OCI-LY7 (cell line): Measurements from ENCODE around the gene APBA1. TPM values are rescaled to one million over a fixed set of nuclear protein-coding genes. Genes with fewer than 3 reads are reported as not detected.

Source experiments
- BruUV-seq: library from RNA; stranded (reverse); fragments of 400-500 nt; replicated peaks from 2 replicates; lab custom pipeline; 2021; lab: Mats Ljungman, UMichigan
- CTCF ChIA-PET: fragments of 300-600 bp; sonication (Branson Sonifier 250); formaldehyde crosslinking; loops from one replicate; lab custom pipeline; 2022; ENCODE audit warnings: antibody characterized with exemption; ENCODE audit not compliant: unreplicated experiment; lab: Charles Lee
- POLR2A ChIA-PET: fragments of 300-600 bp; sonication (Branson Sonifier 250); formaldehyde crosslinking; loops from one replicate; lab custom pipeline; 2022; ENCODE audit warnings: antibody characterized with exemption; lab: Charles Lee
- DNase-seq: peaks from one replicate; pipeline ENCODE4 v3.0.0-alpha.2; 2015; ENCODE audit warnings: low spot score
- H2AFZ ChIP-seq: fragments of 200-600 bp; sonication (generic), shearing (Covaris generic); 2 replicates; pipeline ENCODE4 v1.6.1; 2014; ENCODE audit warnings: mild to moderate bottlenecking, antibody characterized with exemption, low read length, moderate library complexity
- H3K27ac ChIP-seq: fragments of 200-600 bp; sonication (generic); 2 replicates; pipeline ENCODE4 v1.5.1; 2014; ENCODE audit warnings: mixed run types, low read depth, mild to moderate bottlenecking, moderate library complexity, low read length, inconsistent platforms; ENCODE audit not compliant: poor library complexity, severe bottlenecking
- H3K36me3 ChIP-seq: fragments of 200-600 bp; sonication (generic); 2 replicates; pipeline ENCODE4 v1.6.1; 2014; ENCODE audit warnings: mild to moderate bottlenecking, antibody characterized with exemption, low read length, moderate library complexity, mixed read lengths; ENCODE audit not compliant: insufficient read depth
- H3K4me1 ChIP-seq: fragments of 200-600 bp; sonication (generic); 2 replicates; pipeline ENCODE4 v1.5.1; 2014; ENCODE audit warnings: mild to moderate bottlenecking, low read length; ENCODE audit not compliant: insufficient read depth, poor library complexity, severe bottlenecking
- H3K4me2 ChIP-seq: fragments of 200-600 bp; sonication (generic); 2 replicates; pipeline ENCODE4 v1.6.1; 2014; ENCODE audit warnings: mild to moderate bottlenecking, low read length
- H3K4me3 ChIP-seq: fragments of 200-600 bp; sonication (generic); 2 replicates; pipeline ENCODE4 v1.5.1; 2014; ENCODE audit warnings: mild to moderate bottlenecking, low read depth, low read length; ENCODE audit not compliant: poor library complexity, severe bottlenecking
- H3K79me2 ChIP-seq: fragments of 200-600 bp; sonication (generic); 2 replicates; pipeline ENCODE4 v1.6.1; 2016; ENCODE audit warnings: low read depth, mild to moderate bottlenecking, low read length, moderate library complexity, mixed read lengths; ENCODE audit not compliant: insufficient read depth
- H3K9me2 ChIP-seq: fragments of 200-600 bp; sonication (generic); 2 replicates; pipeline ENCODE4 v1.6.1; 2016; ENCODE audit warnings: mild to moderate bottlenecking, low read length, mixed read lengths; ENCODE audit not compliant: insufficient read depth
- H3K9me3 ChIP-seq: fragments of 200-600 bp; sonication (generic); 2 replicates; pipeline ENCODE4 v1.6.1; 2014; ENCODE audit warnings: mild to moderate bottlenecking, mixed run types, low read length, mixed read lengths
- H4K20me1 ChIP-seq: fragments of 200-600 bp; sonication (generic); 2 replicates; pipeline ENCODE4 v1.6.1; 2014; ENCODE audit warnings: mild to moderate bottlenecking, antibody characterized with exemption, low read length, moderate library complexity, mixed read lengths; ENCODE audit not compliant: insufficient read depth
- EZH2phosphoT487 ChIP-seq: fragments of 200-600 bp; sonication (generic); IDR thresholded peaks from 2 replicates; pipeline ENCODE4 v1.6.1; 2018; ENCODE audit warnings: low read depth, borderline replicate concordance, mild to moderate bottlenecking, mixed run types, antibody characterized with exemption, low read length, moderate library complexity, mixed read lengths
- intact Hi-C: fragments of 100-400 bp; cut with micrococcal nuclease; formaldehyde crosslinking; loops from one replicate; pipeline ENCODE4 v1.10.0; 2022; ENCODE audit not compliant: unreplicated experiment
- total RNA-seq, 2 experiments: library from RNA; depleted of rRNA in 1 of 2; stranded (reverse); fragments of >200 nt in 1 of 2; shearing (Covaris generic) in 1 of 2; gene quantifications; 2 replicates each; pipeline ENCODE4 v1.2.3, GENCODE V29; 2014 to 2022
- TF ChIP-seq, protein P1 (sequence below): fragments of 200-600 bp; sonication (generic); conservative IDR thresholded peaks from 2 replicates; pipeline ENCODE4 v1.5.1; 2014; ENCODE audit warnings: mild to moderate bottlenecking, antibody characterized with exemption, low read length, moderate library complexity, mixed read lengths

APBA1 gene
- total RNA-seq, 2 experiments from 2014 or later = not detected

GRCh38 chr9:69611221-69611620, 61.0 kb downstream of the APBA1 start:
- H3K36me3 ChIP-seq = no peaks in the 10 kb centered on the region
- H3K79me2 ChIP-seq = no peaks in the 10 kb centered on the region
- ChIA-PET POLR2A (interaction anchor here (0.6 kb wide), 1 partner anchor 11 kb away, joined by 3 read pairs; no protein-coding TSS in a partner anchor), CTCF (no interaction called here)
- 0 out of 2 replicates have a peak, but pooled peaks cover 3% of the 10 kb centered on the region for H3K9me2 ChIP-seq
- H3K4me3 ChIP-seq = no peak overlapping the region
- H2AFZ ChIP-seq = no peak overlapping the region
- no peaks in the 10 kb centered on the region for H4K20me1 ChIP-seq
- H3K4me2 ChIP-seq = no peak overlapping the region
- H3K4me1 ChIP-seq = no peaks in the 10 kb centered on the region
- intact Hi-C loops = no loop called here
- H3K27ac ChIP-seq = no peak overlapping the region
- BruUV-seq = no TSS peak
- no peak for TF ChIP-seq EZH2phosphoT487
- TF ChIP-seq, protein P1, sequence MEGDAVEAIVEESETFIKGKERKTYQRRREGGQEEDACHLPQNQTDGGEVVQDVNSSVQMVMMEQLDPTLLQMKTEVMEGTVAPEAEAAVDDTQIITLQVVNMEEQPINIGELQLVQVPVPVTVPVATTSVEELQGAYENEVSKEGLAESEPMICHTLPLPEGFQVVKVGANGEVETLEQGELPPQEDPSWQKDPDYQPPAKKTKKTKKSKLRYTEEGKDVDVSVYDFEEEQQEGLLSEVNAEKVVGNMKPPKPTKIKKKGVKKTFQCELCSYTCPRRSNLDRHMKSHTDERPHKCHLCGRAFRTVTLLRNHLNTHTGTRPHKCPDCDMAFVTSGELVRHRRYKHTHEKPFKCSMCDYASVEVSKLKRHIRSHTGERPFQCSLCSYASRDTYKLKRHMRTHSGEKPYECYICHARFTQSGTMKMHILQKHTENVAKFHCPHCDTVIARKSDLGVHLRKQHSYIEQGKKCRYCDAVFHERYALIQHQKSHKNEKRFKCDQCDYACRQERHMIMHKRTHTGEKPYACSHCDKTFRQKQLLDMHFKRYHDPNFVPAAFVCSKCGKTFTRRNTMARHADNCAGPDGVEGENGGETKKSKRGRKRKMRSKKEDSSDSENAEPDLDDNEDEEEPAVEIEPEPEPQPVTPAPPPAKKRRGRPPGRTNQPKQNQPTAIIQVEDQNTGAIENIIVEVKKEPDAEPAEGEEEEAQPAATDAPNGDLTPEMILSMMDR = no peak
- DNase-seq = no peak
- H3K9me3 ChIP-seq = no peaks in the 10 kb centered on the region

DNA sequence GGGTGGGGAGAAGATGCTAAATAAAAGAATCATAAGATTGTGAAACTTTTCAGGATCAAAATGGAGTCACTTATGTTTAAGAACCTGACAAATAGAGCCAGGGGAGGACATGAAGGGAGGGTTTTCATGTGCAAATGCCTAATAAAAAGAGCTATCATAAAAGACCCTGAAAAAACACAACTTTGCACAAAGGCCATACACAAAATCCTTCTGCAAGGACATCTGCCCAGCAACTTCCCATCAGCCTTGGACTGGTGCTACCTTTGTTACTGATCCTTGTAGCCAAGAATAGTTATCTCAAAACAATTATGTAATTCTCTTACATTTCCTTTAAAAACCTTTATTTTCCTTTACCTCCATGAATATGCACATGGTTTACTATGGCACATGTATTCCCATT, 63.0 kb downstream of the APBA1 start:
- Histone ChIP-seq H3K9me2 (0 out of 2 replicates have a peak, but pooled peaks cover 3% of the 10 kb centered on the region), H3K4me2 (no peak overlapping the region), H3K4me3 (no peak overlapping the region), H3K9me3 (no peaks in the 10 kb centered on the region), H3K4me1 (no peaks in the 10 kb centered on the region), H3K27ac (no peak overlapping the region), H3K36me3 (no peaks in the 10 kb centered on the region), H3K79me2 (no peaks in the 10 kb centered on the region), H2AFZ (no peak overlapping the region), H4K20me1 (no peaks in the 10 kb centered on the region)
- intact Hi-C loops = no loop called here
- DNase-seq = no peak
- CTCF ChIA-PET = no interaction called here
- POLR2A ChIA-PET = no interaction called here
- TF ChIP-seq, protein P1 = no peak
- TF ChIP-seq EZH2phosphoT487 = no peak
- BruUV-seq = no TSS peak

GRCh38 chr9:69606089-69606488, 66.1 kb downstream of the APBA1 start:
- ChIA-PET CTCF (no interaction called here), POLR2A (no interaction called here)
- Histone ChIP-seq H3K4me2 (no peak overlapping the region), H3K27ac (no peak overlapping the region), H3K36me3 (no peaks in the 10 kb centered on the region), H3K79me2 (no peaks in the 10 kb centered on the region), H2AFZ (no peak overlapping the region), H3K4me1 (no peaks in the 10 kb centered on the region), H3K4me3 (no peak overlapping the region), H3K9me3 (no peaks in the 10 kb centered on the region), H3K9me2 (no peaks in the 10 kb centered on the region), H4K20me1 (no peaks in the 10 kb centered on the region)
- no TSS peak for BruUV-seq
- intact Hi-C loops = no loop called here
- no peak for TF ChIP-seq EZH2phosphoT487
- TF ChIP-seq, protein P1 = no peak
- DNase-seq = no peak
